HG02870 (cell line): ENCODE results near the gene LBP.
"Not testable (repeated sequence)": the region's sequence is repeated elsewhere in the genome, so short reads cannot be mapped to it uniquely, and the experiment has no call there.

Experiments used
- ATAC-seq: cut with Tn5 transposase; IDR thresholded peaks from one replicate; pipeline ENCODE4 v1.9.1; 2021; ENCODE audit warnings: mild to moderate bottlenecking, moderate library complexity; ENCODE audit not compliant: unreplicated experiment

Gene LBP

GRCh38 chr20:38317422-38317821, 28.9 kb upstream of the LBP start:
- ATAC-seq = no peak

- no peak for ATAC-seq
Observed at GRCh38 chr20:38320221-38320620, 26.1 kb upstream of the LBP start.

- no peak for ATAC-seq
Observed at GRCh38 chr20:38321959-38322598, 24.2 kb upstream of the LBP start.

GRCh38 chr20:38324159-38324558, 22.1 kb upstream of the LBP start:
- no peak for ATAC-seq

GRCh38 chr20:38325167-38325566, 21.1 kb upstream of the LBP start:
- ATAC-seq = no peak

- ATAC-seq = no peak
Observed at GRCh38 chr20:38325905-38326304, 20.4 kb upstream of the LBP start.

GRCh38 chr20:38326309-38326708, 20.0 kb upstream of the LBP start:
- no peak for ATAC-seq

- ATAC-seq = no peak
Observed at GRCh38 chr20:38330638-38331037, 15.6 kb upstream of the LBP start.

- ATAC-seq = no peak
Observed at GRCh38 chr20:38331245-38331644, 15.0 kb upstream of the LBP start.

- ATAC-seq = no peak
Observed at GRCh38 chr20:38331814-38332213, 14.5 kb upstream of the LBP start.

- ATAC-seq = no peak
Observed at GRCh38 chr20:38334016-38334415, 12.3 kb upstream of the LBP start.

GRCh38 chr20:38336726-38337125, 9.6 kb upstream of the LBP start:
- no peak for ATAC-seq

GRCh38 chr20:38337561-38338140, 8.6 kb upstream of the LBP start:
- no peak for ATAC-seq

- ATAC-seq = no peak
Observed at GRCh38 chr20:38338849-38339520, 7.3 kb upstream of the LBP start.

- ATAC-seq = not testable (repeated sequence)
Observed at GRCh38 chr20:38339521-38339896, 6.8 kb upstream of the LBP start.

GRCh38 chr20:38339997-38340396, 6.3 kb upstream of the LBP start:
- ATAC-seq = no peak

GRCh38 chr20:38340693-38341092, 5.6 kb upstream of the LBP start:
- ATAC-seq = no peak

- no peak for ATAC-seq
Observed at GRCh38 chr20:38342216-38342615, 4.1 kb upstream of the LBP start.

GRCh38 chr20:38342713-38343310, 3.5 kb upstream of the LBP start:
- ATAC-seq = no peak

GRCh38 chr20:38343311-38344106, 2.8 kb upstream of the LBP start:
- ATAC-seq = no peak

GRCh38 chr20:38344107-38344701, 2.1 kb upstream of the LBP start:
- no peak for ATAC-seq
